Neural cell (in vitro differentiated cells): ENCODE data around the gene PTPRN2.

ENCODE experiments used
- EZH2 ChIP-seq: fragments of 200-600, 300-800 bp; shearing (Covaris generic), sonication (generic); IDR thresholded peaks from 2 replicates; pipeline ENCODE4 v1.6.1; 2014; ENCODE audit warnings: antibody characterized with exemption, low read length, borderline replicate concordance, mild to moderate bottlenecking; ENCODE audit not compliant: insufficient read depth, poor library complexity, severe bottlenecking
- POLR2AphosphoS5 ChIP-seq: IDR thresholded peaks from 2 replicates; pipeline ENCODE4 v1.6.1; 2012
- TAF1 ChIP-seq: IDR thresholded peaks from 2 replicates; pipeline ENCODE4 v1.6.1; 2012; ENCODE audit warnings: low read depth
- TF ChIP-seq, protein P1 (sequence below): fragments of 450-650 bp; IDR thresholded peaks from 2 replicates; pipeline ENCODE4 v1.5.1; 2014; ENCODE audit warnings: antibody characterized with exemption, mild to moderate bottlenecking, moderate library complexity; ENCODE audit not compliant: poor library complexity, severe bottlenecking

GRCh38 chr7:158448430-158449100 lies 139.1 kb downstream of the PTPRN2 start:
- TF ChIP-seq, protein P1, sequence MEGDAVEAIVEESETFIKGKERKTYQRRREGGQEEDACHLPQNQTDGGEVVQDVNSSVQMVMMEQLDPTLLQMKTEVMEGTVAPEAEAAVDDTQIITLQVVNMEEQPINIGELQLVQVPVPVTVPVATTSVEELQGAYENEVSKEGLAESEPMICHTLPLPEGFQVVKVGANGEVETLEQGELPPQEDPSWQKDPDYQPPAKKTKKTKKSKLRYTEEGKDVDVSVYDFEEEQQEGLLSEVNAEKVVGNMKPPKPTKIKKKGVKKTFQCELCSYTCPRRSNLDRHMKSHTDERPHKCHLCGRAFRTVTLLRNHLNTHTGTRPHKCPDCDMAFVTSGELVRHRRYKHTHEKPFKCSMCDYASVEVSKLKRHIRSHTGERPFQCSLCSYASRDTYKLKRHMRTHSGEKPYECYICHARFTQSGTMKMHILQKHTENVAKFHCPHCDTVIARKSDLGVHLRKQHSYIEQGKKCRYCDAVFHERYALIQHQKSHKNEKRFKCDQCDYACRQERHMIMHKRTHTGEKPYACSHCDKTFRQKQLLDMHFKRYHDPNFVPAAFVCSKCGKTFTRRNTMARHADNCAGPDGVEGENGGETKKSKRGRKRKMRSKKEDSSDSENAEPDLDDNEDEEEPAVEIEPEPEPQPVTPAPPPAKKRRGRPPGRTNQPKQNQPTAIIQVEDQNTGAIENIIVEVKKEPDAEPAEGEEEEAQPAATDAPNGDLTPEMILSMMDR = no peak
- TF ChIP-seq POLR2AphosphoS5 = no peak
- TF ChIP-seq EZH2 = no peak
- no peak for TF ChIP-seq TAF1
